Measurements from ENCODE around the gene CCAR1.
"Not testable (repeated sequence)": the region's sequence is repeated elsewhere in the genome, so short reads cannot be mapped to it uniquely, and the experiment has no call there.

The CCAR1 gene

DNA sequence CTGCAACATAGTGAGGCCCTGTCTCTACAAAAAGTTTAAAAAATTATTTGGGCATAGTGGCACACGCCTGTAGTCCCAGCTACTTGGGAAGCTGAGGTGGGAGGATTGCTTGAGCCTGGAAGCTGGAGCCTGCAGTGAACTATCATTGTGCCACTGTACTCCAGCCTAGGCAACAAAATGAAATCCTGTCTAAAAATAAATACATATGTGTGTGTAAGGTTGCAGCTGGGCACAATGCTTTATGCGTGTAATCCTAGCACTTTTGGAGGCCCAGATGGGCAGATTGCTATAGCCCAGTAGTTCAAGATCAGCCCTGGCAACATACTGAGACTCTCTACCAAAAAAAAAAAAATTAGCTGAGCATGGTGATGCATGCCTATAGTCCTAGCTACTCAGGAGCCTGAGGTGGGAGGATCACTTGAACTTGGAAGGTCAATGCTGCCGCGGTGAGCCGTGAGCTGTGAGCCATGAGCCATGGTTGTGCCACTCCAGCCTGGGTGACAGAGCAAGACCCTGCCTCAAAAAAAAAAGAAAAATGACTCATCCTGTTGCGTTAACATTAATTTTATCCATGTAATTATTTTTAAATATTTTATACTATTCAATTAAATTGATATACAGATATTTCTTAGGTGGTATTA, 38.3 kb downstream of the CCAR1 start:
- DNase-seq (ENCODE audit: low spot score) = no peak

DNA sequence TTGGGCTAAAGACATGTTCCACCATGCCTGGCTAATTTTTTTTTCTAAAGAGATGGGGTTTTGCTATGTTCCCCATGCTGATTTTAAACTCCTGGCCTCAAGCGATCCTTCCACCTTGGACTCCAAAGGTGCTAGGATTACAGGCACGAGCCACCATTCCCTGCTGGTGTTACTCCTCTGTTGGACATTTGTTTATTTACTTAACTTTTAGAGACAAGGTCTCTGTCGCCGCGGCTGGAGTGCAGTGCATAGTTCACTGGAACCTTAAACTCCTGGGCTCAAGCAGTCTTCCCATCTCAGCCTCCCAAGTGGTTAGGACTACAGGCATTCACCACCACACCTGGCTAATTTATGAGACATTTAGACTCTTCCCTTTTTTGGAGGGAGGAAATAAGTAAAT, 38.9 kb downstream of the CCAR1 start:
- no peak for DNase-seq (ENCODE audit: low spot score)

DNA sequence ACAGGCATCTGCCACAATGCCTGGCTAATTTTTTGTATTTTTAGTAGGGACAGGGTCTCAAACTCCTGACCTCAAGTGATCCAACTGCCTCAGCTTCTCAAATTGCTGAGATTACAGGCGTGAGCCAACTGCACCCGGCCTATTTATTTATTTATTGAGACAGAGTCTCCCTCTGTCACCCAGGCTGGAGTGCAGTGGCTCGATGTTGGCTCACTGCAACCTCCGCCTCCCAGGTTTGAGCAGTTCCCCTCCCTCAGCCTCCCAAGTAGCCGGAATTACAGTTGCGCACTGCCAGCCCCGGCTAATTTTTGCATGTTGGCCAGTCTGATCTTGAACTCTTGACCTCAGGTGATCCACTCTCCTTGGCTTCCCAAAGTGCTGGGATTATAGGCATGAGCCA, 46.4 kb downstream of the CCAR1 start:
- DNase-seq (ENCODE audit: low spot score) = not testable (repeated sequence)

DNA sequence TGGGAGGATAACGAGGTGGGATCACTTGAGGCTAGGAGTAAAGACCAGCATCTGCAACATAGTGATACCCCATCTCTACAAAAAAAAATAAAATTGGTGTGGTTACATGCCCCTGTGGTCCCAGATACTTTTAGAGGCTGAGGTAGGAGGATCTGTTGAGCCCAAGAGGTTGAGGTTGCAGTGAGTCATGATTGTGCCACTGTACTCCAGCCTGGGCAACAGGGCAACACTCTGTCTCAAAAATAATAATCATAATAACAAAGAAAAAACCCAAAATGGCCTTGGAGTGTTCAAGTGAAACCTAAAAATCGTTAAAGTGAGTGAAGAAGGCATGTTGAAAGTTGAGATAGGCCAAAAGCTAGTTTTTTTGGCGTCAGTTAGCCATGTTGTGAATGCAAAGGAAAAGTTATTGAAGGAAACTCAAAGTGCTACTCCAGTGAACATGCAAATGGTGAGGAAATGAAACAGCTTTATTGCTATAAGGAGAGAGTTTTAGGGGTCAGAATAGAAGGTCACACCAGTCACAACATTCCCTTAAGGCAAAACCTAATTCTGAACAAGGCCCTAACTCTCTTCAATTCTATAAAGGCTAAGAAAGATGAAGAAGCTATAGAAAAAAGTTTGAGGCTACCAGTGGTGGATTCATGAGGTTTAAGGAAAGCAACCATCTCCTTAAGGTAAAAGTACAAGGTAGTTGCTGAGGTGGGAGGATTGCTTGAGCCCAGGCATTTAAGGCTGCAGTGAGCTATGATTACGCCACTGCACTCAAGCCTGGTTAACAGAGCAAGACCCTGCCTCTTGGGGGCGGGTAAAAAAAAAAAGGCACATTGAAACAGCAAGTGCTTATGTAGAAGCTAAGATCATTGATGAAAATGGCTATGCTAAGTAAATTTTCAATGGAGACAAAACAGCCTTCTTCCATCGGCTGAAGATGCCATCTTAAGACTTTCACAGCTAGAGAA, 60.9 kb downstream of the CCAR1 start:
- DNase-seq (ENCODE audit: low spot score) = no peak

DNA sequence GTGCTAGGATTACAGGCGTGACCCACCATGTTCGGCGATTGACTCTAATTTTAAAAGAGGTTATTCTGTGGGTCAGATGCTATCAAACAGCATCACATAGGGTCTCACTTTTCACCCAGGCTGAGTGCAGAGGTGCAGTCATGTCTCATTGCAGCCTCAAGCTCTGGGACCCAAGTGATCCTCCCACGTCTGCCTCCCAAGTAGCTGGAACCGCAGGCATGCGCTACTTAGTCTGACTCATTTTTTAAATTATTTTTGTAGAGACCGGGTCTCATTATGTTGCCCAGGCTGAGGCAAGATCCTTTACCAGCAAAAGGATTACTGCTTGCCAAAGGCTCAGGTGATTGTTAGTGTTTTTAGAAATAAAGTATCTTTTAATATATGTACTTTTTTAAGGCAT, 63.4 kb downstream of the CCAR1 start:
- no peak for DNase-seq (ENCODE audit: low spot score)

DNA sequence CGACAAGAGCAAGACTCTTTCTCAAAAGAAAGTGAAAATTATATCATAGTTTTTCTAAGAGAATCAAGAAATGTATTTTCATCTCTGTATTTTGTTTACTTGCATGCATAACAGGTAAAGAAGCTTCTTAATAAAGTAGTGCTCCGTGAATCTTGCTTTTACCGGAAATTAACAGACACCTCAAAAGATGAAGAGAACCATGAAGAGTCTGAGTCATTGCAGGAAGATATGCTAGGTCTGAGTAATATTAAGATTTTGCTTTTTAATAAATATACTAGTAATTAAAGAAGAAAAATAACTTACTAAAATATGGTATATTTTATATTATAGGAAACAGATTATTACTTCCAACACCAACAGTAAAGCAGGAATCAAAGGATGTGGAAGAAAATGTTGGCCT, 66.8 kb downstream of the CCAR1 start:
- no peak for DNase-seq (ENCODE audit: low spot score)

DNA sequence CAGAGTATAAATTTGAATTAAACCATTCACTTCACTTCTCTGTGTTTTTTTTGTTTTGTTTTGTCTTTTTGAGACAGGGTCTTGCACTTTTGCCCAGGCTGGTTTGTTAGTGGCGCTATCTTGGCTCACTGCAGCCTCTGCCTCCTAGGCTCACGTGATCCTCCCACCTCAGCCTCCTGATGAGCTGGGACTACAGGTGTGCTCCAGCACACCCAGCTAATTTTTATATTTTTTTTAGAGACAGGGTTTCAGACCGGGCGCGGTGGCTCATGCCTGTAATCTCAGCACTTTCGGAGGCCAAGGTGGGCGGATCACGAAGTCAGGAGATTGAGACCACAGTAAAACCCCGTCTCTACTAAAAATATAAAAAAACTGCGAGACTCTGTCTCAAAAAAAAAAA, 69.4 kb downstream of the CCAR1 start:
- DNase-seq (ENCODE audit: low spot score) = no peak

DNA sequence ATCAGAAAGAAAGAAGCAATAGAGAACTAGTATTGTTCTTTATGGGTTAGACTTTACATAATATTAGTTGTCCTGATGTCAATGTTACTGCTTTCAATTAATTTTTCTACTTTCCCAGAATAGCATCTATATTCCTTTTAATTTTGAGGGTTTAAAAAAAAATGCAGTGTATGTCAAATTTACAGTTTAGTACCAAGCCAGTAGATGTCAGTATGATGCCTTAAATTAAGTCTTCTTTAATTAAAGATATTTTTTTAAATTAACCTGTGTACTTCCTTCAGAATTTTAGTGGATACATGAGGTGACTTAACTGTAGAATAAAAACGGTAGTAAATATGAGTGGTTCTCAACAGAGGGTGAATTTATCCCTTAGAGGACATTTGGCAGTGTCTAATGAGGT, 71.1 kb downstream of the CCAR1 start:
- DNase-seq (ENCODE audit: low spot score) = no peak

DNA sequence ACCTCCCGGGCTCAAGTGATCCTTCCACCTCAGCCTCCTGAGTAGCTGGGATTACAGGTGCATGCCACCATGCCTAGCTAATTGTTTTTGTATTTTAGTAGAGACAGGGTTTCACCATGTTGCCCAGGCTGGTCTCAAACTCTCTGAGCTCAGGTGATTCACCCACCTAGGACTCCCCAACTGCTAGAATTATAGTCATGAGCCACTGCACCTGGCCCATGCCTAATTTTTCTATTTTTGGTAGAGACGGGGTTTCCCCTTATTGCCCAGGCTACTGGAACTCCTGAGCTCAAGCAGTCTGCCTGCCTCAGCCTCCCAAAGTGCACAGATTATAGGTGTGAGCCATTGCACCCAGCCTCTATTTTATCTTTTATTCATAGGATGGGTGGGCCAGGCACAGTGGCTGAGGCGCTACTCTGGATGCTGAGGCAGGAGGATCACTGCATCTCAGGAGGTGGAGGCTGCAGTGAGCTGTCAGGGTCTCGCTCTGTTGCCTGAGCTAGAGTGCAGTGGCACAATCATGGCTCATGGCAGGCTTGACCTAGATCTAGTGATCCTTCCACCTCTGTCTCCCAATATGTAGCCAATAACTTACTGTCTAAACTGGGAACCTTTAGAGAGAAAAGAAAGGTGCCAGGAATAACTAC, 75.0 kb downstream of the CCAR1 start:
- DNase-seq (ENCODE audit: low spot score) = no peak

DNA sequence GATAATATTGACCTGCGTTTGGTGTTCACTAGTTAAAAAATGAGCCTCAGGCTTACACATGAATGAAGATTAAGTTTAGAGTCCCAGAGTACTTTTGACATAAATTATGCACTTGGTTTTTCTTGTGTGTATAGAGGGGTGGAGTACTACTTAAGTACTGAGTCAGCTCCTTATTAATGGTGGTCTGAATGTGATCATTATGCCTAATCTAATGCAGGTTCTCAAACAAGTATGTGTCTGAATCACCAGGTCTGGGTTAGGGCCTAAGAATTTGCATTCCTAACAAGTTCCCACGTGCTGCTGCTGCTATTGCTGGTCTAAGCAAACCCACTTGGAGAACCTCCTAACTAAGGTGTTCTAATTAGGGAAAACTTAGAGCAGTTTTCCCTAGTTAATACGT, 75.6 kb downstream of the CCAR1 start:
- DNase-seq (ENCODE audit: low spot score) = no peak

DNA sequence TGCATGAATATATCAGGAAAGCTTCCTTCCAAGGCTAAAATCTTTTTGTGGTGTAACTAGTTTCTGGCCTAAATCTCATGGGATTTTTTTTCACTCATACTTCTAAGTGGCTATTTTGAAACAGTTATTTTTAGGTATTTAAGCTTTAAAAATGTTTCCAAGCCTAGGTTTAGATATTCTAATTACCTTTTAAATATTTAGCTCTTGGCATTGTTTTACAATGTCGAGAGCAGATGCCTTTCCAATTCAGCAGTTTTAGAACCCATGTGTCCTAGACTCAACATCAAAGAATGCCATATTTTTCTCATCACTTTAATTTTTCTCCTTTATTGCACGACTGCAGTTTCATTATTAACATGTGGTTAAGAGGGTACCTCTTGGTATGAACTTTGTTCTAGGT, 79.2 kb downstream of the CCAR1 start:
- DNase-seq (ENCODE audit: low spot score) = no peak

DNA sequence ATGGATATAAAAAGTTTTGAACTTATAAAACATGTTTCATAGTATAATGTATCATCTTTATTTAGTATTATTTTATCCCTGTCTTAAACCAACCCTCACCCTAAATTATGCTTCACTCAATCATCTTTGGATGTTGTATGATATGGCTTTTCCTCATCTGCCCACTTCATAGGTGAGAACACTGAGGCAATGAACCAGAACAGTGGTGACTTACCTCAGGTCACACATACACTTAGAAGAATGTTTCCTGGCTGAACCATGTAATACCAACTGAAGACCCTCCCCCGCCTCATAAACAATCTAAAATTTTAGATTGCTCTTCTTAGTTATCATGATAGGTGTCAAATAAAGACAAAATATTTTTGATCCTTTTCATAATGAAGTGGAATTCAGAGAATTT, 83.7 kb downstream of the CCAR1 start:
- DNase-seq (ENCODE audit: low spot score) = no peak

DNA sequence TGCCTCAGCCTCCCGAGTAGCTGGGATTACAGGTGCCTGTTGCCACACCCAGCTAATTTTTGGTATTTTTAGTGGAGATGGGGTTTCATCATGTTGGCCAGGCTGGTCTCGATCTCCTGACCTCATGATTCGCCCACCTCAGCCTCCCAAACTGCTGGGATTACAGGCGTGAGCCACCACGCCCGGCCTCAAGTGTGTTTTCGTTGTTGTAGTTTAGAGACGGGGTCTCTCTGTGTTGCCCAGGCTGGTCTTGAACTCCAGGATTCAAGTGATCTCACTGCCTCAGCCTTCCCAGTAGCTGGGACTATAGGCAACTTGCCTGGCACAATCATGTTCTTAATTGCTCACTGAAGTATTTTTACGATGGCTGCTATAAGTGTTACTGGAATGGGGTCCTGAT, 89.8 kb downstream of the CCAR1 start:
- not testable (repeated sequence) for DNase-seq (ENCODE audit: low spot score)

DNA sequence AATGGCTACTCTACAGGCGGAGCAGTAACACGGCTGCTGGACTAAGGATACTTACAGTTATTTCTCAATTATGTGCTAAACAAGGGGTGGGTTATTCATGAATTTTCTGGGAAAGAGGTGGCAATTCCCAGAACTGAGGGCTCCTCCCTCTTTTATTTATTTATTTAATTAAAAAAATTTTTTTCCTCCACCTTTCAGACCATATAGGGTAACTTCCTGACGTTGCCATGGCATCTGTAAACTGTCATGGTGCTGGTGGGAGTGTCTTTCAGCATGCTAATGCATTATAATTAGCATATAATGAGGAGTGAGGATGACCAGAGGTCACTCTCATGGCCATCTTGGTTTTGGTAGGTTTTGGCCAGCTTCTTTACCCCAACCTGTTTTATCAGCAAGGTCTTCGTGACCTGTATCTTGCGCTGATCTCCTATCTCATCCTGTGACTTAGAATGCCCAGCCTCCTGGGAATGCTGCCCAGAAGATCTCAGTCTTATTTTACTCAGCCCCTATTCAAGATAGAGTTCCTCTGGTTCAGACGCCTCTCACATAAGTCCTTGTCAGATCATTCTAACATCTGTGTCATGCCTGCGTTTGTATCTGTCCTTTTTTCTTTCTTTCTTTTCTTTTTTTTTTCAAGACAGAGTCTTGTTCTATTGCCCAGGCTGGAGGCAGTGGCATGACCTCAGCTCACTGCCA, 90.4 kb downstream of the CCAR1 start:
- no peak for DNase-seq (ENCODE audit: low spot score)

DNA sequence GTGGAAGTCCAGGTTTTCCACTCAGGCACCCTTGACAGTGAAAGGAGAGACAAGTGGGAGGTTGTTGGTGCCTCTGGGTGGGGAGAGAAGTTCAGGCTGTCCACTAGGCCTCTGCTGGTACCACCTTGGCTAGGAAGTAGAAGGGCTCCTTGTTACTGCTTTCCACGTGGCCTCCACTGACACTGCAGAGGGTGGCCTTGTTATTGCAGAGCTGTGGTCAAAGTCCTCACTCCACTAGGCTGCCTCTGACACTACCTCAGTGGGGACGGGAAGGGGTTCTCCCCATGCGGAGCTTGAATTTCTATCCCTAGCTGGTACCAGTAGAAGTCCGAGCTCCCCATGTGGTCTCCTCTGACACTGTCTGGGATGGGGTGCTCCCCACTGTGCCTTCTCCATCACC, 91.4 kb downstream of the CCAR1 start:
- DNase-seq (ENCODE audit: low spot score) = no peak

DNA sequence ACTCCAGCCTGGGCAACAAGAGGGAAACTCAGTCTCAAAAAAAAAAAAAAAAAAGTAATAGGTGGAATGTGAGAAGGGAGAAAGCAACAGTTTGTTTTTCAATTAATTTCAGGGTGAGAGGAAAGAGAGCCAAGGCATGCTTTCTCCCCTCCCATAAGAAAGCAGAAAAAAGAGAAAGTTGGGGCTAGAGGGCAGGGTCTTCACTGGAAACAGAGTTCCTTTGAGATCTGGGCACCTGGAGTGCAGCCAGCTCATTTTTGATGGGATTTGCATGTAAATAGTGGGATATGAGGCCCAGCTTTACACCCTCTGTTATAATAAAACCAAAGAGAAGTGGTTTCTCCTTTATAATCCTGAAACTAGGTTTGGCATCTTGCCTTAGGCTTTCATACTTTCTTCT, 92.5 kb downstream of the CCAR1 start:
- DNase-seq (ENCODE audit: low spot score) = no peak

DNA sequence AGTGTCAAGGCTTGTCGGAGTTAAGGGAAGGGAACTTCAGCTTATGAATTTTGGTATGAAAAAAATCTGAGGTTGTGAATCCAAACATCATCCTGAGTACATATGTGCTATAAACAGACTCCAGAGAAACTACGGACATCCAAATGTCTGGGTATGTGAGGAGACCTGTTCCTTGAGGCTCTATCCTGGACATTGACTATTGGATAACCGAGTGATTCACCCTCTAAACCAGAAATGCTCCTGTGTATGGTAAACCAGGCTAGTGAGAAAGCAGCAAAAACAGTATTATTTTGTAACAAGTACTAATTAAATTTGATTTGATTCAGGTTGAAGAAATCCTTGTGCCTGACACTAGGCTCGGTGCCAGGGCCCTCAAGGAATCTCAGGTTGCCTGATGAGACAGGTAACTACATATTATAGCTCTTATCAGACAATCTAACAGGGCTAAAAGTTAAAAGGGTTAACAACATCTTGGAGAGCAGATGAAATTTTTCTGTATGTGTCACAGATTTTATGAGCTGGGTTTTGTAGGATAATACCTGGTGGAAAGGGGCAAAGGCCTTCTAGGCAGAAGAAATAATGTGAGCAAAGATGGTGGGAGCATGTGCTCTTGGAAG, 95.9 kb downstream of the CCAR1 start:
- no peak for DNase-seq (ENCODE audit: low spot score)

DNA sequence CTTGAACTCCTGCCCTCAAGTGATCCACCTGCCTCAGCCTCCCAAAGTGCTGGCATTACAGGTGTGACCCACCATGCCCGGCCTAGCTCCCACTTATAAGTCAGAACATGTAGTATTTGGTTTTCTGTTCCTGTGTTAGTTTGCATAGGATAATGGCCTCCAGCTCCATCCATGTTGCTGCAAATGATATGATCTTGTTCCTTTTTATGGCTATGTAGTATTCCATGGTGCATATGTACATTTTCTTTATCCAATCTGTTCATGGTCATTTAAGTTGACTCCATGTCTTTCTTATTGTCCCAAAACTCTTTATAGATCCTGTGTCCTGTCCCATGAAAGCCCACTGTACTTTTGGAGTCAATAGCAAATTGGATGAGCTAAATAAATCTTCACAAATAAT, 99.3 kb downstream of the CCAR1 start:
- DNase-seq (ENCODE audit: low spot score) = not testable (repeated sequence)

DNA sequence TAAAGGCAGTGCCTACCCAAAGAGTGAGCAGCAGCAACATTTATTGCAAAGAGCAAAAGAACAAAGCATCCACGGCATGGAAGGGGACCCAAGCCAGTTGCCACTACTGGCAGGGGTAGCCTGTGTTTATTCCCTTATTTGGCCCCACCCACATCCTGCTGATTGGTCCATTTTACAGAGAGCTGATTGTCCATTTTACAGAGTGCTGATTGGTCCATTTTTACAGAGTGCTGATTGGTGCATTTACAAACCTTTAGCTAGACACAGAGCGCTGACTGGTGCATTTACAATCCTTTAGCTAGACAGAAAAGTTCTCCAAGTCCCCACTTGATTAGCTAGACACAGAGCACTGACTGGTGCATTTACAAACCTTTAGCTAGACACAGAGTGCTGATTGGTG, 101.6 kb downstream of the CCAR1 start:
- not testable (repeated sequence) for DNase-seq (ENCODE audit: low spot score)

DNA sequence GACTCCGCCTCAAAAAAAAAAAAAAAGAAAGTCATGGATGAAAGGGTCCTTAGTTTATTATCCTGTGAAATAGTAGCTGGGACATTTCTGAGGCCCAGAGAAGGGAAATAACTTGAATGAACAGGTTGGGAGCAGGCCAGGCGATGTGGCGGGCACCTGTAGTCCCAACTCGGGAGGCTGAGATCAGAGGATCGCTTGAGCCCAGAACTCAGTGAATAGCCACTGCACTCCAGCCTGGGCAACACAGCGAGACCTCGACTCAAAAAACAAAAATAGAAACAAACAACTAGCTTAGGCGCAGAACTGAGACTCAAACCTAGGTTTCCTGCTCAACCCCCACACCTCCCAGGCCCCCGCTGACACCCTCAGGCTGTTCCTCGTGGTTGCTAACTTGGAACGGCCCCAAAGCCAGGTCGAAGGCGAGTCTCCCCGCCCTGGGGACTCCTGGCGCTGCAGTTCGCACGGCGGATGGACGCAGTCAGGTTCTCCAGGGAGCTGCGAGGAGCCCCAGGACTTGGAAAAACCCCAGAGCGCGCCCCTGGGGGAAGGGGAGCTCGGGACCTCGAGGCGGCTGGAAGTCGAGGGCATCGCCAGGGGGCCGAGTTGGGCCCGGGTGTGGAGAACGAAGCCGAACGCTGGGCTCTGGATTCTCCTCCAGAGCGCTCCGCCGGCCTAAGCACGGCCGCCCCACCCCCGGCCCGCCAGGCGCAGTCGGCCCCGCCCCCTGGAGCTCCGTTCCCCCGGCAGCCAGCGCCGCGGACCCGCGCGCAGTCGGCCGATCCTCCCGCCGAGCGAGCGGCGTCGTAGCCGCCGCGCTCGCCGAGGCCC, 105.9 kb downstream of the CCAR1 start, which contains the start of gene STOX1:
TSS of gene STOX1 (plus strand) at position 768 of the 828 bp plus-strand sequence. CDS start 93 bp downstream, outside the sequence.
- peak; percentile 56 for DNase-seq (ENCODE audit: low spot score)

DNA sequence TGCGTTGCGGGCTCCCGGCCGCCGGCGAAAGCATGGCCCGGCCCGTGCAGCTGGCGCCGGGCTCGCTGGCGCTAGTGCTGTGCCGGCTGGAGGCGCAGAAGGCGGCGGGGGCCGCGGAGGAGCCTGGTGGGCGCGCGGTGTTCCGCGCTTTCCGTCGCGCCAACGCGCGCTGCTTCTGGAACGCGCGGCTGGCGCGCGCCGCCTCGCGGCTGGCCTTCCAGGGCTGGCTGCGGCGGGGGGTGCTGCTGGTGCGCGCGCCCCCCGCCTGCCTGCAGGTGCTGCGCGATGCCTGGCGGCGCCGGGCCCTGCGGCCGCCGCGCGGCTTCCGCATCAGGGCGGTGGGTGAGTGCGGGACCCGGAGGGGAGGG, 106.5 kb downstream of the CCAR1 start:
- DNase-seq (ENCODE audit: low spot score) = not testable (repeated sequence)
